ENCODE results near the gene SLC25A51.

DNA sequence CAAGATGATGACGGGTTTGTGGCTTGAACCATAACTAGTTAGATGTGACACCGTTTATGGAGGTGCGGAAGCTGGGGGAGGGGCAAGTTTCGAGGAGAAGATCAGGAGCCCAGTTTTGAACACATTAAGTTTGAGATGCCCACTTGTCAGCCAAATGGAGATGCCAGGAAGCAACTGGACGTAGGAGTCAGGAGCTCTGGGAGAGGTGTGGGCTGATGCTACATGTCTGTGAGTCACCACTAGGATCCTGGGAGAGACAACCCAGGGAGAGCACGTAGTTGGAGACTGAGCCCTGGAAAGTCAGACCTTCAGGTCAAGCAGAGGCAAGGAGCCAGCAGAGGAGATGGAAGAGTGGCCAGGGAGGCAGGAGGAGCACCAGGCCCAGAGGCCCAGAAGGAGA, 48.8 kb upstream of the SLC25A51 start:
- TF ChIP-seq, protein P1, sequence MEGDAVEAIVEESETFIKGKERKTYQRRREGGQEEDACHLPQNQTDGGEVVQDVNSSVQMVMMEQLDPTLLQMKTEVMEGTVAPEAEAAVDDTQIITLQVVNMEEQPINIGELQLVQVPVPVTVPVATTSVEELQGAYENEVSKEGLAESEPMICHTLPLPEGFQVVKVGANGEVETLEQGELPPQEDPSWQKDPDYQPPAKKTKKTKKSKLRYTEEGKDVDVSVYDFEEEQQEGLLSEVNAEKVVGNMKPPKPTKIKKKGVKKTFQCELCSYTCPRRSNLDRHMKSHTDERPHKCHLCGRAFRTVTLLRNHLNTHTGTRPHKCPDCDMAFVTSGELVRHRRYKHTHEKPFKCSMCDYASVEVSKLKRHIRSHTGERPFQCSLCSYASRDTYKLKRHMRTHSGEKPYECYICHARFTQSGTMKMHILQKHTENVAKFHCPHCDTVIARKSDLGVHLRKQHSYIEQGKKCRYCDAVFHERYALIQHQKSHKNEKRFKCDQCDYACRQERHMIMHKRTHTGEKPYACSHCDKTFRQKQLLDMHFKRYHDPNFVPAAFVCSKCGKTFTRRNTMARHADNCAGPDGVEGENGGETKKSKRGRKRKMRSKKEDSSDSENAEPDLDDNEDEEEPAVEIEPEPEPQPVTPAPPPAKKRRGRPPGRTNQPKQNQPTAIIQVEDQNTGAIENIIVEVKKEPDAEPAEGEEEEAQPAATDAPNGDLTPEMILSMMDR (conservative IDR thresholded peaks at IDR 0.05; ENCODE audit: low read length) = no peak
- no peak for TF ChIP-seq EZH2phosphoT487 (IDR thresholded peaks at IDR 0.05; ENCODE audit: borderline replicate concordance)

Measured in Loucy (cell line).